Endodermal cell (in vitro differentiated cells): ENCODE measurements around the gene EFCAB7. TPM values are rescaled to one million over a fixed set of nuclear protein-coding genes. Genes with fewer than 3 reads are reported as not detected.

Experiments used
- DNase-seq: peaks from one replicate; pipeline ENCODE4 v3.0.0-alpha.2; 2017
- H3K27ac ChIP-seq: 2 replicates; pipeline ENCODE4 v1.5.1; 2013; ENCODE audit warnings: mild to moderate bottlenecking, low read depth, low read length, moderate library complexity
- H3K27me3 ChIP-seq: 2 replicates; pipeline ENCODE4 v1.6.1; 2013; ENCODE audit warnings: mild to moderate bottlenecking, low read length, moderate library complexity; ENCODE audit not compliant: insufficient read depth, control insufficient read depth, poor library complexity, severe bottlenecking
- H3K36me3 ChIP-seq: 2 replicates; pipeline ENCODE4 v1.7.0; 2013; ENCODE audit warnings: mild to moderate bottlenecking, low read length, moderate library complexity; ENCODE audit not compliant: control insufficient read depth, insufficient read depth
- H3K4me1 ChIP-seq: one replicate; pipeline ENCODE4 v1.7.0; 2013; ENCODE audit warnings: low read length; ENCODE audit not compliant: control insufficient read depth, insufficient read depth
- H3K4me3 ChIP-seq: 2 replicates; pipeline ENCODE4 v1.5.1; 2013; ENCODE audit warnings: mild to moderate bottlenecking, low read length, moderate library complexity
- H3K9ac ChIP-seq: 2 replicates; pipeline ENCODE4 v1.6.1; 2013; ENCODE audit warnings: mild to moderate bottlenecking, low read length, moderate library complexity; ENCODE audit not compliant: poor library complexity, severe bottlenecking; ENCODE audit errors: extremely low read depth
- H3K9me3 ChIP-seq: 2 replicates; pipeline ENCODE4 v1.6.1; 2013; ENCODE audit warnings: mild to moderate bottlenecking, low read length, moderate library complexity; ENCODE audit not compliant: control insufficient read depth
- H3K27ac Mint-ChIP-seq: 2 replicates; pipeline ENCODE4 v1.8.0; 2020; ENCODE audit warnings: mixed read lengths
- H3K27me3 Mint-ChIP-seq: 2 replicates; pipeline ENCODE4 v1.8.0; 2021; ENCODE audit warnings: mild to moderate bottlenecking, mixed read lengths; ENCODE audit not compliant: insufficient read depth
- H3K36me3 Mint-ChIP-seq: 2 replicates; pipeline ENCODE4 v1.8.0; 2020; ENCODE audit warnings: low read depth, mixed read lengths
- H3K4me1 Mint-ChIP-seq: 2 replicates; pipeline ENCODE4 v1.8.0; 2020; ENCODE audit warnings: mixed read lengths
- H3K4me3 Mint-ChIP-seq: 2 replicates; pipeline ENCODE4 v1.8.0; 2020; ENCODE audit warnings: mild to moderate bottlenecking, moderate library complexity, mixed read lengths
- H3K9me3 Mint-ChIP-seq: 2 replicates; pipeline ENCODE4 v1.8.0; 2020; ENCODE audit warnings: mild to moderate bottlenecking, mixed read lengths
- WGBS, 2 experiments: methylation state at CpG; one replicate each; pipeline versions ENCODE4 v1.1.5 to v1.1.7; 2013; ENCODE audit warnings: missing lambda C conversion rate in 2 of 2, mixed read lengths in 1 of 2; ENCODE audit not compliant: insufficient coverage in 1 of 2, insufficient read length in 1 of 2; 5-methylcytosine and 5-hydroxymethylcytosine counted together
- total RNA-seq, 2 donors: library from RNA; stranded (reverse); fragmentation: NEBNext Ultra II Directional in 1 of 2; extraction: Animal tissue kit (Norgen Biotek cat#: 25700) in 1 of 2; gene quantifications; 2 replicates in 1 of 2; 3 replicates in 1 of 2; pipeline ENCODE4 v1.2.1, GENCODE V29; 2021
- TF ChIP-seq, protein P1 (sequence below): fragments of 200-600 bp; sonication (generic); conservative IDR thresholded peaks from 2 replicates; pipeline ENCODE4 v1.5.0; 2021; ENCODE audit warnings: antibody characterized with exemption, mild to moderate bottlenecking

Gene EFCAB7
- total RNA-seq, 2 donors from 2014 or later = 9.3 to 11.5 TPM

GRCh38 chr1:63602629-63603028 is 79.3 kb downstream of the EFCAB7 start:
- Histone ChIP-seq H3K27me3 (no peaks in the 10 kb centered on the region), H3K9me3 (no peaks in the 10 kb centered on the region), H3K36me3 (peaks cover 9% of the 10 kb centered on the region), H3K9ac (no peak overlapping the region), H3K4me1 (peaks cover 10% of the 10 kb centered on the region), H3K4me3 (no peak overlapping the region), H3K27ac (no peak overlapping the region)
- Mint-ChIP-seq H3K27ac (peak overlapping the region; percentile 29), H3K4me3 (no peak overlapping the region), H3K4me1 (peaks cover 38% of the 10 kb centered on the region), H3K27me3 (no peaks in the 10 kb centered on the region), H3K36me3 (peaks cover 12% of the 10 kb centered on the region), H3K9me3 (no peaks in the 10 kb centered on the region)
- WGBS, 2 experiments = 83 to 93% methylated on average over 4 to 5 of the region's 5 CpGs
- DNase-seq = no peak
- TF ChIP-seq, protein P1, sequence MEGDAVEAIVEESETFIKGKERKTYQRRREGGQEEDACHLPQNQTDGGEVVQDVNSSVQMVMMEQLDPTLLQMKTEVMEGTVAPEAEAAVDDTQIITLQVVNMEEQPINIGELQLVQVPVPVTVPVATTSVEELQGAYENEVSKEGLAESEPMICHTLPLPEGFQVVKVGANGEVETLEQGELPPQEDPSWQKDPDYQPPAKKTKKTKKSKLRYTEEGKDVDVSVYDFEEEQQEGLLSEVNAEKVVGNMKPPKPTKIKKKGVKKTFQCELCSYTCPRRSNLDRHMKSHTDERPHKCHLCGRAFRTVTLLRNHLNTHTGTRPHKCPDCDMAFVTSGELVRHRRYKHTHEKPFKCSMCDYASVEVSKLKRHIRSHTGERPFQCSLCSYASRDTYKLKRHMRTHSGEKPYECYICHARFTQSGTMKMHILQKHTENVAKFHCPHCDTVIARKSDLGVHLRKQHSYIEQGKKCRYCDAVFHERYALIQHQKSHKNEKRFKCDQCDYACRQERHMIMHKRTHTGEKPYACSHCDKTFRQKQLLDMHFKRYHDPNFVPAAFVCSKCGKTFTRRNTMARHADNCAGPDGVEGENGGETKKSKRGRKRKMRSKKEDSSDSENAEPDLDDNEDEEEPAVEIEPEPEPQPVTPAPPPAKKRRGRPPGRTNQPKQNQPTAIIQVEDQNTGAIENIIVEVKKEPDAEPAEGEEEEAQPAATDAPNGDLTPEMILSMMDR = peak; percentile 36

- no peak overlapping the region for H3K4me3 Mint-ChIP-seq
- H3K4me1 Mint-ChIP-seq = peaks cover 45% of the 10 kb centered on the region
- Histone ChIP-seq H3K4me3 (no peak overlapping the region), H3K4me1 (peaks cover 10% of the 10 kb centered on the region), H3K36me3 (peaks cover 9% of the 10 kb centered on the region), H3K27ac (no peak overlapping the region), H3K9me3 (no peaks in the 10 kb centered on the region), H3K9ac (no peak overlapping the region), H3K27me3 (no peaks in the 10 kb centered on the region)
- no peak for DNase-seq
- H3K9me3 Mint-ChIP-seq = no peaks in the 10 kb centered on the region
- no peaks in the 10 kb centered on the region for H3K27me3 Mint-ChIP-seq
- H3K27ac Mint-ChIP-seq = no peak overlapping the region
- TF ChIP-seq, protein P1 = no peak
- WGBS, 2 experiments = 95 to 96% methylated on average over 3 of the region's 3 CpGs
- peaks cover 11% of the 10 kb centered on the region for H3K36me3 Mint-ChIP-seq
Observed at GRCh38 chr1:63603810-63604209, 80.5 kb downstream of the EFCAB7 start.

DNA sequence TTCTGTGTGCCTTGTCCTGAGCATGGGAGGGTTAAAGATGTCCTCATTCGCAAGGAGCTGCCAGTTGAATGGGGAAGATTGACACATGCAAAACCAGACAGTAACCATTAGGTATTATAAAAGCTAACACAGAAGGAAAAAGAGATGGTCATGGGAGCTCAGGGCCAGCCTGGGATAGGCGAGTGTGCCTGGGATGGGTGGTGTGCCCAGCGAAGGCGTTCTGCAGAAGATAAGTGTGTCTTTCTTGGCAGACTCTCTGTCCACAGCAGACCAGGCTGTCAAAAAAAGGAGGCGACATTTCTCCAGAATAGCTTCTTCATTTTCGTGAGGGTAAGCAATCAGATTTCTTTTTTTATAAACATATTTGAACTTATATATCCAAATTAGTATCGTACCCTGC is 84.0 kb downstream of the EFCAB7 start:
- H3K27me3 ChIP-seq = no peaks in the 10 kb centered on the region
- peaks cover 9% of the 10 kb centered on the region for H3K36me3 ChIP-seq
- no peak overlapping the region for H3K27ac ChIP-seq
- no peaks in the 10 kb centered on the region for H3K9me3 Mint-ChIP-seq
- H3K9ac ChIP-seq = no peak overlapping the region
- H3K4me3 ChIP-seq = no peak overlapping the region
- peaks cover 40% of the 10 kb centered on the region for H3K4me1 Mint-ChIP-seq
- TF ChIP-seq, protein P1 = no peak
- no peaks in the 10 kb centered on the region for H3K27me3 Mint-ChIP-seq
- peak; percentile 20 for DNase-seq
- 94 to 98% methylated on average over 4 to 7 of the region's 7 CpGs for WGBS, 2 experiments
- peaks cover 5% of the 10 kb centered on the region for H3K4me1 ChIP-seq
- H3K27ac Mint-ChIP-seq = no peak overlapping the region
- no peak overlapping the region for H3K4me3 Mint-ChIP-seq
- H3K9me3 ChIP-seq = no peaks in the 10 kb centered on the region
- H3K36me3 Mint-ChIP-seq = peaks cover 7% of the 10 kb centered on the region
